ENCODE measurements around the gene MRPS5.

DNA sequence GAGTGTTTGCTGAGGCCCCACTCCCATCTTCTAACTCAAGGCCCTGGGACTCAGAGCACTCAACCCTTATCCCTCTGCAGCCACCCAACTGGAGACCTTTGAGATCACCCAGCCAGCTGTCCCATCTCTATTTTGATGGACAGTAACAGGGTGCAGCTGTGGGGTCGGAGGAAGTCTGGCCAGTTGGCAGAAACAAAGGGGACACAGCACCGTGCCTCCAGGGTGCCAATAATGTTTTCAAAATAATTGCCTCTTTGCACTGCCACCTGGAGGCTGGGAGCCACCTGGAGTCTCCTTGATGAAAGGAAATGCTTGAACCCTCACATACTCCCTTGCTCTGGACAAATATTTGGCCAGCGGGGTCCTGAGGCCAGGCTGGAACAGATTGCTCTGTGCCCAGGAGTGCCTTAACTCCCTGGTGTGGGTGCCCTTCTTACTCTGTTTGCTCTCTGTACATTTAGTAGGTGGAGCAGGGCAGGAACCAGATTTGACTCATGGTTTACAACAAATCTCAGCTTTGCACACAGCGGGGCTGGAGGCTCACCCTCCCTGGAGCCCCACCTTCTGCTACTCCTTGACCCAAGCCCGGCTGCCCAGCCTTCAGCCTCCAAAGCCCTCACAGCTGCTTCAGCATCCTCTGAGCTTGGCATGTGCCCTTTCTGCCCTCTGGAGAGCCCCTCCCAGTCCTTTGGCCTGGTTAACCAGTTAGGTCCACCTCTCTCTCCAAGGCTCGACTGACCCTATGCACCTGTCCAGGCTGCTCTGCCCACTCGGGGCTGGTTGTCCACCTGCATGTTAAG is 78.9 kb downstream of the MRPS5 start:
- TF ChIP-seq NR2F2 (IDR thresholded peaks at IDR 0.05) (no peak), RAD21 (IDR thresholded peaks at IDR 0.05) (no peak), MAX (IDR thresholded peaks at IDR 0.05) (no peak), CTCF (IDR thresholded peaks at IDR 0.05; ENCODE audit: low read depth, low read length, missing input control) (no peak), JUND (IDR thresholded peaks at IDR 0.05) (no peak), EGR1 (IDR thresholded peaks at IDR 0.05; ENCODE audit: low read depth in 2 of 2) (no peak), ATF3 (IDR thresholded peaks at IDR 0.05) (no peak), TAF1 (conservative IDR thresholded peaks at IDR 0.05) (no peak), YY1 (IDR thresholded peaks at IDR 0.05) (no peak), REST (IDR thresholded peaks at IDR 0.05) (no peak)
